HG03521 (cell line): ENCODE data around the gene SOWAHB.
"Not testable (repeated sequence)": the region's sequence is repeated elsewhere in the genome, so short reads cannot be mapped to it uniquely, and the experiment has no call there.

Source experiments
- ATAC-seq: cut with Tn5 transposase; IDR thresholded peaks from one replicate; pipeline ENCODE4 v1.9.1; 2021; ENCODE audit warnings: mild to moderate bottlenecking, moderate library complexity; ENCODE audit not compliant: unreplicated experiment

SOWAHB gene

GRCh38 chr4:76896614-76897535 is 1.1 kb downstream of the SOWAHB start:
- no peak for ATAC-seq

DNA sequence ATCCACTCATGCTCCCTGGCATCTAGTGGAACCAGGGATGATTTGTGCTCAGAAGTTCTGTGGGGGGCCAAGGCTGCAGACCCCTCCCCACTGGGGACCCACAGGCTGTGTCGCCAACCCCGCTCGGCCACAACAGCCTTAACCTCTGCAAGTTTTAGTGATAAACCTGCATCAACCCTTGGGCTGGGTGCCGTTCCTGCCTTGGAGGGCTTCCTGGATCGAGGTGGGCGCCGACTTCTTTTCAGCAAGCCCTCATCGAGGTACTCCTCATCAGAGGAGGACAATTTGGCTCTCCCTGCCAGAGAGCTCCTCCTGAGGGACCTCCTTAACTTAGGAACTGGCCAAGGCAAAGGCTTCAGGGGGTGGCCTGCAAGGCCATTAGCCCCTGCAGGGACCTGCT is 1.9 kb downstream of the SOWAHB start:
- ATAC-seq, result no peak

GRCh38 chr4:76895619-76896018 is 2.3 kb downstream of the SOWAHB start:
- no peak for ATAC-seq

GRCh38 chr4:76894537-76895255 is 3.2 kb downstream of the SOWAHB start:
- no peak for ATAC-seq

GRCh38 chr4:76892601-76893000 is 5.3 kb downstream of the SOWAHB start:
- no peak for ATAC-seq

DNA sequence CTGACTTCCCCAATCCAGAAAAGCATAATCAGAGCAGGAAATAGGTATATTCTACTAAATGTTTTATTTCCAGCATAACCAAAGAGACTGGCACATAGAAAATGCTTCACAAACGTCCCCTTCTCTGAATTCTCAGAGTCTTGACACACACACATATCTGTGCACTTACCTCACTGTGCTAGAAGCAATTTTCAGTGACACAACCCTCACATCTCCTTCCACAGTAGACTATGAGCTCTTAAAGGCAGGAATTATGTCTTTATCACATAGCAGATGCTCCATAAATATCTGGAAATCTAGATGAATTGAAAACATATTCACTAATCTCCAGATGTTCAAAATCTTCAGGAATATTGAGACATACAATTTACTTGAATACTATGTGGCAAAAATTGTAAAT is 5.9 kb downstream of the SOWAHB start:
- no peak for ATAC-seq

GRCh38 chr4:76886848-76887441 is 11.0 kb downstream of the SOWAHB start:
- ATAC-seq, result no peak

DNA sequence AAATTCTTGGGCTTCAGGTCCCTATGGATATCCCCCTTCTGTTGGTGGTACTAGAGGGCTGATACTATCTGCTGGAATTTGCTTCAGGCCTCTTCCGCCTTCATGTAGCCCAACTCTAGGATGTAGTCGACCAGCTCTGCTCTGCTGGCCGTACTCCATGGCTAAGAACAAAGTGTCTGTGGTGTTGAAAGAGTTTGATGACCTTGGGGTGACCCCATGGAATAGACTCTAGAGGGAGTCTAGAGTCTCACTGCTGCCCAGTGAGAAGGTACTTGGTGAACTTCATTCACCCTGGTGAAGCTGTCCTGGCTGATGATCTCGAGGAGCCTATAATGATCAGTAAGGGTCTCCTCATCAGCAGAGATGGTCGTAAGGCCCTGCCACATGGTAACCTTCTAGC is 11.7 kb downstream of the SOWAHB start:
- ATAC-seq, result no peak

DNA sequence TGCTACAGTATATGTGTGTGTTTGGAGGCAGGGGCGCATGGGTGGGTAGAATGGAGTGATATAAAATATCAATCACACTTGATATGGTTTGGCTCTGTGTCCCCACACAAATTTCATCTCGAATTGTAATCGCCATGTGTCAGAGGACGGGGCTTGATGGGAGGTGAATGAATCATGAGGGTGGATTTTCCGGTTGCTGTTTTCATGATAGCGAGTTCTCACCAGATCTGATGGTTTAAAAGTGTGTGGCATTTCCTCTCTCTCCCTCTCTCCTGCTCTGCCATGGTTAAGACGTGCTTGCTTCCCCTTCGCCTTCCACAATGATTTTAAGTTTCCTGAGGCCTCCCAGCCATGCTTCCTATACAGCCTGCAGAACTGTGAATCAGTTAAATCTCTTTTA is 14.8 kb downstream of the SOWAHB start:
- no peak for ATAC-seq

GRCh38 chr4:76882630-76883029 is 15.3 kb downstream of the SOWAHB start:
- ATAC-seq, result no peak

DNA sequence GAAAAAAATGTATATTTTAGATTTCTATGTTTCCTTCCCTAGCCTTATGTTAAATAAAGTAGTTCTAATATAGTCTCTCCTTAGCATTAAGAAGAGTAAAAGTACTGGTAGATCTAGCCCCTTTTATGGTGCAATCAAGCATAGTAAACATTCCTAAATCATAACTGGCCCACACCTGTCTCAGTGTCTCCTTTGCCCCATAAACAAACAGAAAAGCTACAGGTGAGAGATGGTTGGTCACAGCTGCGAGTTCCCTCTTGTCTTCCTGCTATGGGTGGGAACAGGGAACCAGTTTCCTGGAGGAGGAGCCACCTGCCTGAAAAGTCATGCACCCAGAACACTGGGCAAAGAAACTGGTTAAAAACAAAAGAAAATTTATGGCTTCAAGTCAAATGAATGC is 16.6 kb downstream of the SOWAHB start:
- ATAC-seq, result no peak

- no peak for ATAC-seq
These were observed 18.1 kb downstream of the SOWAHB start for GRCh38 chr4:76879731-76880364.

DNA sequence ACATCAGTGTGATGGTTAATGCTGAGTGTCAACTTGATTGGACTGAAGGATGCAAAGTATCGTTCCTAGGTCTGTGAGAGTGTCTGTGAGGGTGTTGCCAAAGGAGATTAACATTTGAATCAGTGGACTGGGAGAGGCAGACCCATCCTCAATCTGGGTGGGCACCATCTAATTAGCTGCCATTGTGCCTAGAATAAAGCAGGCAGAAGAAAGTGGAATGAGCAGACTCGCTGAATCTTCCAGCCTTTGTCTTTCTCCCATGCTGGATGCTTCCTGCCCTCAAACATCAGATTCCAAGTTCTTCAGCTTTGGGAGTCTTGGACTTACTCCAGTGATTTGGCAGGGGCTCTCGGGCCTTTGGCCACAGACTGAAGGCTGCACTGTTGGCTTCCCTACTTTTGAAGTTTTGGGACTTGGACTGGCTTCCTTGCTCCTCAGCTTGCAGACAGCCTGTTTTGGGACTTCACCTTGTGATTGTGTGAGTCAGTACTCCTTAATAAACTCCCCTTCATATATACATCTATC is 19.2 kb downstream of the SOWAHB start:
- not testable (repeated sequence) for ATAC-seq

DNA sequence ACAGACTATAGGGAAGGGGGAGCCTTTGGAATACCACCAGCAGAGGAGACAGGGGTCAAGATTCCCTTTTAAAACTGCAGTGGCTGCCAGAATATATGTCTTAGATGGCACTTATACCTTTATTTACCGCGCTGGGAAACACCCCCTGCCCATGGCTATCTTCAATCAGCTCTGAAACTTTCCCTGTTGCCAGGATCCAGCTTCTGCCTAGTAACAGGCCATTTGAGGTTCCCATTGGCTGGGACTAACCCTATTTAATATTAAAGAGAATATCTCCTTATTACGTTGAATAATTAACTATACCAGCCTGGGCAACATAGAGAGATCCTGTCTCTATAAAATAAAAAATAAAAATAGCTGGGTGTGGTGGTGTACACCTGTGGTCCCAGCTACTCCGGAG is 23.8 kb downstream of the SOWAHB start:
- ATAC-seq, result no peak

DNA sequence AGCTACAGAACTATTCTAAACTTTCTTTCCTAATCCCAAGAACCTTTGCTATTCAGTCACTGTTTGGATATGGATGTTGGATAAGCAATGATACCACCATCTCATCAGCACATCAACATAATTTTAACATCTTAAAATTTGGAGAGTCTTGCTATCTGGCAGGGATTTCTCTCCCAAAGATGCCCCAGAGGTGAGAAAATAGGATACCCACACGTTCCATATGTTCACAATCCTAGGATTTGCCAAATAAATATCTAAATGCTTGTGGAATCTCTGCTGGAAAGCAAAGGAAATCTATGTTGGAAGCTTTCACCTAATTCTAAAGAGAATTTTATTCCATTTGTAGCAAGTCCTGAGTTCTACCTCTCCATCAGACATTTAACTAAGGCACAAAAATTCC is 24.4 kb downstream of the SOWAHB start:
- ATAC-seq, result no peak

- no peak for ATAC-seq
These were observed 25.4 kb downstream of the SOWAHB start for GRCh38 chr4:76872556-76872955.

- ATAC-seq, result not testable (repeated sequence)
These were observed 29.2 kb downstream of the SOWAHB start for GRCh38 chr4:76868780-76869179.

DNA sequence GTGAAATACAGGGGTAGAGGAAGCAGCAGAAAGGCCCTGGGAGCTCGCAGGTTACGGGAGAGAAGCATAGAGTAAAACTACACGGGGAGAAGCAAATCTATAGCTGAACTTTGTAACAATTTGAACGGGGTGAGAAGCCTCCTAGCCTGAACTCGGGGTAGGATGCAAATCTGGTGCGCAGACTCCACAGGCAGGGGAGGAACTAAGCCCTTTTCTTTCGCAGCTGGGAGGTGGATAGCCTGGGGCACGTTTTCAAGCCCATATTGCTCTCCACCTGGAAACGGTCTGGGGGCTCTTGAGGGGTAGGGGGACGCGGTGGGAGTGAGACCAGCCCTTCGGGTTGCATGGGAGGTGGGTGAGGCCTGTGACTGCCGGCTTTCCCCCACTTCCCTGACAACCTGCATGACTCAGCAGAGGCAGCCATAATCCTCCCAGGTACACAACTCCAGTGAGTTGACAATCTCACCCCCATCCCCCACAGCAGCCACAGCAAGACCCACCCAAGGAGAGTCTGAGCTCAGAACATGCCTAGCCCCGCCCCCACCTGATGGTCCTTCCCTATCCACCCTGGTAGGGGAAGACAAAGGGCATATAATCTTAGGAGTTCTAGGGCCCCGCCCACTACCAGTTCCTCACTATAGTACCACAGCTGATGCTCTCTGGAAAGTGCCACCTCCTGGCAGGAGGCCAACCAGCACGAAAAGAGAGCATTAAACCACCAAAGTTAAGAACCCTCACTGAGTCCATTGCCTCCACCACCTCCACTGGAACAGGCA is 29.9 kb downstream of the SOWAHB start:
- no peak for ATAC-seq

DNA sequence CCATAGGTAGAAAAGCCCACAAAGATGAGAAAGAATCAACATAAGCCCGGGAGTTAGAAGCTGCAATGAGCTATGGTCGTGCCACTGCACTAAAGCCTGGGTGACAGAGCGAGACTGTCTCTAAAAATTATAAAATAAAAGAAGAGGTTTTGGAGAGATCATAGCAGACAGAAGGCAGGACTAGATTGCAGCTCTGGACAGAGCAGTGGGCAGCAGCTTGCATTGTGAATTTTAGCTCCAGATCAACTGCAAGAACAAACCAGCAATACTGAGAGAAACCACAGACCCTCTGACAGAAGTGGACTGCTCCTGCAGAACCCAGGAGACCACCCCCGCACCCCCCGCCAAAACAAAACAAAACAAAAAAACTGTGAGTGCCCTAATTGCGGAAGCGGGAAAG is 30.6 kb downstream of the SOWAHB start:
- no peak for ATAC-seq

- no peak for ATAC-seq
These were observed 31.3 kb downstream of the SOWAHB start for GRCh38 chr4:76866641-76867040.
